GM15510 (cell line): ENCODE measurements around the gene RAD9A.

Source experiments
- POLR2A ChIP-seq: IDR thresholded peaks from 3 replicates; pipeline ENCODE4 v1.6.1; 2011; ENCODE audit warnings: borderline replicate concordance; ENCODE audit not compliant: insufficient read length; ENCODE audit errors: extremely low read depth

Gene RAD9A

GRCh38 chr11:67369275-67369674 lies 22.5 kb upstream of the RAD9A start:
- TF ChIP-seq POLR2A, result no peak

DNA sequence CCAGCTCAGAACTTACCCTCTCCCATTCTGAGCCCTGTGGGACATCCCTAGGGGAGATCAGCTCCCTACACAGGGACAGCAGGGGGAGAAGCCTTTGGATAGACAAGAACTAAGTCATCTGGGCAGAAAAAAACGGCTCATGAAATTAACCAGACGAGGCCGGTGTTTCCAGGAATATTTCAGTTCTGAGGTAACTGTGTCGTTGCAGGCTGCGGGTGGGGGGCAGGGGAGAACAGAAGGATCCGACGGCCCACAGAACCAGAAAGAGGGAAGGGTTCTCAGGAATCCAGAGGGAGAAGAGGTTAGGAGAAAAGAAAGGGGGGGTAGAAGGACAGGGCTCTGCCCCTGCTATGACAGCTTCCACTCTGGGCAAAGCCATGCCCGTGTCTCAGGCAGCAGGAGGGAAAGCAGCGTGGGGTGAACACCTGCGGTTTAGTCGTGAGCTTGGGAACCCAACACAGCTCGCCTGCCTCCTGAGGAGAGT lies 21.9 kb upstream of the RAD9A start:
- TF ChIP-seq POLR2A, result no peak

GRCh38 chr11:67370351-67371076 lies 21.3 kb upstream of the RAD9A start:
- no peak for TF ChIP-seq POLR2A

DNA sequence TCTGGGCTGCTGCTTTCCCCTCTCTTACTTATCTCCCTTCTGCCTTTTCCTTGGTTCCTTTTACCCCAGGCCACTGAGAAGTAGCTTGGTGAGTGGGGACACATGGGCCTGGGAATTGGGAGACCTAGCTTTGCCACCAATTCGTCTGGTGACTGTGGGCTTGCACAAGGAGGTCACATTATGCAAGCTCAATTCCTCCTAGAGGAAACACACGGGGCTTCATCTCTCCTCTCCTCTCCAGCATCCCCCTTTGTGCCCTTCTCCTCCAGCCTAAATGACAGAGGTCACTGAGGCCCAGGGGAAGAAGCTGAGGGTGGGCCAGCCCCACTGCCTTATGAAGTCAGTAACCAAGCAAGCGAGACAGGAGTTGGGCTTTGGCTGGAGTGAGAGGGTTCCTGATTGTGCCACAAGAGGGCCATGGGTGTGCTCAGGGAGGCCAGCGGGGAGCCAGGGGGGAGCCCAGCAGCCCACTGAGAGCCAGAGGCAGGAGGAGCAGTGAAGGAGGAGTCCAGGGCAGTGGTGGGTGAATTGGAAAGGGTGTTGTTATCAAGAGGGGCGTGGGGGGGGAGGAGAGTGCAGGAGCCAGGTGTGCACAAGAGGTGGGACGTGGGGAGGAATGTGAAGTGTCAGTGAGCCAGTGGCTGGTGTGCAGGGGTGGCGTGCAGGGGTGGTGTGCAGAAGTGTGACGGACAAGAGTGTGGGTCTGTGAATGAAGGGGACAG lies 20.4 kb upstream of the RAD9A start:
- no peak for TF ChIP-seq POLR2A

GRCh38 chr11:67371911-67372320 lies 19.9 kb upstream of the RAD9A start:
- no peak for TF ChIP-seq POLR2A

- TF ChIP-seq POLR2A, result no peak
Observed at GRCh38 chr11:67372321-67372992, 19.3 kb upstream of the RAD9A start.

GRCh38 chr11:67372993-67373647 lies 18.7 kb upstream of the RAD9A start, which contains the start of gene CLCF1:
Gene CLCF1, minus strand, starts transcription at chr11:67373598. Its CDS starts 59 bp downstream, at chr11:67373539.
- TF ChIP-seq POLR2A, result peak; percentile 28

GRCh38 chr11:67373648-67374570 lies 17.9 kb upstream of the RAD9A start:
- no peak for TF ChIP-seq POLR2A

DNA sequence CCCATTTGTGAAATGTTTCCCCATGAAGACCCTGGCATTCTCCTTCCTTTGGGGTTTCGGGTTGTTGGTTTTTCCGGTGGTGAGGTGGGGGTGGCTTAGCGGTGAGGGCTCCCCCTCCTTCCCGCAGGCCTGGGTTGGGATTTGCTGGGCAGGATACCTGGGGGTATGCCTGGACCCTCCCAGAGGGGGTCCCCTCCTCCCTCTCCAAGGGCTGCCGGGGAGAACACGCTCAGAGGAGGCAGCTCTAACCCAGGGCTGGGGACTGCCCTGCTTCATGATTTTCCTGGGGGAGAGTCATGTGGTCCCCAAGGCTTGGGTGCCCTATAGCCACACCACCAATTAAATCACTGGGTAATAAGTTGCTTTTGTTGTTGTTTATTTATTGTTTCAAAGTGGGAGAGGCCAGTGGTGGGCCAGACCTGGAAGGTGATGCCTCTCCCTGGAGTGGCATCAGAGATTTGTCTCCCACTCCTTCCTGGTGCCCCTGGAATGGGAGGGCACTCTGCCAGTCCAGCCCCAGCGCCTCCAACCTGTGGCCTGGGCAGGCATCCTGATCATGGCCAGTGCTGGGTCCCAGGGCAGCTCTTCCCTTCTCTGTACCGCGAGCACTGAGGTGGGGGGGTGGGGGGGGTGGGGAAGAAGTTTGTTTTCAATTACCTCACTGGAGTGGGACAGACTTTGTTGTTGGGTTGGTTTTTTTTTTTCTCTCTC lies 17.1 kb upstream of the RAD9A start:
- no peak for TF ChIP-seq POLR2A

DNA sequence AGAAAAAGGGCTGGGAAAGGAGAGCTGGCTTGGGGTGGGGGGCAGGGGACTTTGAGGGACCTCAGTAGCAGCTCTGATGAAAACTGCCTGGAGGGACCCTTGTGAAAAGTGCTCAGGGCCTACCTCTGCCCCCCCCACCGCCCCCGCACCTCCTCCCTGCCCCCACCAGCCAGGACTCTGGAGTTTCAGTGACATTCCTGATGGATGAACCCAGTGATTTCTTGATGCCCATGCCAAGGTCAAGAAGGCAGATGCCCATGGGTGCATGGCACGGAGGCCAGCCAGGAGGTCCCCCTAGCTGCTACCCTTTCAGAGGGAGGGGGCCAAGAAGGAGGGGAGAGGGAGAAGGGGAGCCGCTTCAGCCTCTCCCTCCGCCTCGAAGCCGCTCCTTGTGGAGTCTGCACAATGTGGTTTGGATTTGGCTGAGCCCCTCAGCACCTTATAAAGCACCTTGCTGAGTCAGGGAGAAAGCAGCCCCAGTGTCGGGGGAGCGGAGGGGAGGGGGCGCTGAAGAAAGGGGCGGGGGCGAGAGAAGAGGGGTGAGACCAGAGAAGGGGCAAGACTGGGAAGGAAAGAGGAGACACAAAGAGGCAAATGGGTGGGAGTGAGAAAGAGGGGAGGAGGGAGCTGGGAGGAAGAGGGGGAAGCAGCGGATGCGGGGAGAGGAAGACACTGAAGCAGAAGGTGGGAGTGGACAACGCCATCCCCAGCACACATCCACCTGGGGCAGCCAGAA lies 16.3 kb upstream of the RAD9A start:
- no peak for TF ChIP-seq POLR2A

GRCh38 chr11:67376063-67376820 lies 15.5 kb upstream of the RAD9A start:
- no peak for TF ChIP-seq POLR2A
